ENCODE measurements around the gene COL20A1. TPM values are rescaled to one million over a fixed set of nuclear protein-coding genes. Genes with fewer than 3 reads are reported as not detected.

The COL20A1 gene
- total RNA-seq, 1 donor from 2014 or later = not detected

GRCh38 chr20:63292292-63292701, 689 bp upstream of the COL20A1 start:
- H3K4me3 ChIP-seq = no peak overlapping the region
- intact Hi-C loops (cut with micrococcal nuclease) = no loop called here
- H3K36me3 ChIP-seq = peaks cover 24% of the 10 kb centered on the region
- H3K4me1 ChIP-seq = peaks cover 9% of the 10 kb centered on the region
- no peak overlapping the region for H3K27ac ChIP-seq (replicated peaks)
- H3K9me3 ChIP-seq (replicated peaks) = no peaks in the 10 kb centered on the region
- H3K27me3 ChIP-seq (ENCODE audit: low read depth) = peaks cover 43% of the 10 kb centered on the region
- no peak for DNase-seq
- TF ChIP-seq, protein P1, sequence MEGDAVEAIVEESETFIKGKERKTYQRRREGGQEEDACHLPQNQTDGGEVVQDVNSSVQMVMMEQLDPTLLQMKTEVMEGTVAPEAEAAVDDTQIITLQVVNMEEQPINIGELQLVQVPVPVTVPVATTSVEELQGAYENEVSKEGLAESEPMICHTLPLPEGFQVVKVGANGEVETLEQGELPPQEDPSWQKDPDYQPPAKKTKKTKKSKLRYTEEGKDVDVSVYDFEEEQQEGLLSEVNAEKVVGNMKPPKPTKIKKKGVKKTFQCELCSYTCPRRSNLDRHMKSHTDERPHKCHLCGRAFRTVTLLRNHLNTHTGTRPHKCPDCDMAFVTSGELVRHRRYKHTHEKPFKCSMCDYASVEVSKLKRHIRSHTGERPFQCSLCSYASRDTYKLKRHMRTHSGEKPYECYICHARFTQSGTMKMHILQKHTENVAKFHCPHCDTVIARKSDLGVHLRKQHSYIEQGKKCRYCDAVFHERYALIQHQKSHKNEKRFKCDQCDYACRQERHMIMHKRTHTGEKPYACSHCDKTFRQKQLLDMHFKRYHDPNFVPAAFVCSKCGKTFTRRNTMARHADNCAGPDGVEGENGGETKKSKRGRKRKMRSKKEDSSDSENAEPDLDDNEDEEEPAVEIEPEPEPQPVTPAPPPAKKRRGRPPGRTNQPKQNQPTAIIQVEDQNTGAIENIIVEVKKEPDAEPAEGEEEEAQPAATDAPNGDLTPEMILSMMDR (IDR thresholded peaks at IDR 0.05; ENCODE audit: borderline replicate concordance) = no peak

GRCh38 chr20:63293456-63293855, 470 bp downstream of the COL20A1 start:
- Histone ChIP-seq H3K4me3 (no peak overlapping the region), H3K36me3 (peaks cover 13% of the 10 kb centered on the region), H3K4me1 (peaks cover 9% of the 10 kb centered on the region), H3K27ac (replicated peaks) (no peak overlapping the region), H3K9me3 (replicated peaks) (no peaks in the 10 kb centered on the region), H3K27me3 (ENCODE audit: low read depth) (peaks cover 55% of the 10 kb centered on the region)
- TF ChIP-seq, protein P1 (IDR thresholded peaks at IDR 0.05; ENCODE audit: borderline replicate concordance) = no peak
- intact Hi-C loops (cut with micrococcal nuclease) = no loop called here
- DNase-seq = no peak

GRCh38 chr20:63293871-63294535, 1.0 kb downstream of the COL20A1 start:
- intact Hi-C loops (cut with micrococcal nuclease) = no loop called here
- Histone ChIP-seq H3K36me3 (peaks cover 8% of the 10 kb centered on the region), H3K4me1 (peaks cover 9% of the 10 kb centered on the region), H3K27ac (replicated peaks) (no peak overlapping the region), H3K9me3 (replicated peaks) (no peaks in the 10 kb centered on the region), H3K27me3 (ENCODE audit: low read depth) (peaks cover 60% of the 10 kb centered on the region), H3K4me3 (no peak overlapping the region)
- TF ChIP-seq, protein P1 (IDR thresholded peaks at IDR 0.05; ENCODE audit: borderline replicate concordance) = no peak
- no peak for DNase-seq

GRCh38 chr20:63294536-63294900, 1.5 kb downstream of the COL20A1 start:
- intact Hi-C loops (cut with micrococcal nuclease) = no loop called here
- Histone ChIP-seq H3K36me3 (peaks cover 2% of the 10 kb centered on the region), H3K4me1 (peaks cover 9% of the 10 kb centered on the region), H3K9me3 (replicated peaks) (no peaks in the 10 kb centered on the region), H3K27ac (replicated peaks) (no peak overlapping the region), H3K4me3 (no peak overlapping the region), H3K27me3 (ENCODE audit: low read depth) (peaks cover 65% of the 10 kb centered on the region)
- no peak for DNase-seq
- TF ChIP-seq, protein P1 (IDR thresholded peaks at IDR 0.05; ENCODE audit: borderline replicate concordance) = no peak

DNA sequence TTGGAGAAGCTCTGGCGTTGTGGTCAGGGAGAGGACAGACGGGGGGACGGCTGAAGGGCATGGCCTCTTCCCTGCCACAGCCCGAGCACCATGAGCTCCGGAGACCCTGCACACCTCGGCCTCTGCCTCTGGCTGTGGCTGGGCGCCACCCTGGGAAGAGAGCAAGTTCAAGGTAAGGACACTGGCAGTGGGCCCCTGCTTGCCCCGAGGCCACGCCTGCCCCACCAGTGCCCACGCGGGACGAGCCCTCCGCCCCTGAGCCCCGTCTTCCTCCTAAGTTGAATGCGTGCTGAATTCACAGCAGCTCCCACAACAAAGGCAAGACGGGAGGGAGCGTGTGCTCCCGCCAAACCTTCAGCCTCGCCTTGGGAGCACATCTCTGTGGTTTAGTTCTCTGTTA, 2.0 kb downstream of the COL20A1 start:
- Histone ChIP-seq H3K4me1 (peaks cover 9% of the 10 kb centered on the region), H3K27me3 (ENCODE audit: low read depth) (peaks cover 70% of the 10 kb centered on the region), H3K9me3 (replicated peaks) (no peaks in the 10 kb centered on the region), H3K27ac (replicated peaks) (no peak overlapping the region), H3K36me3 (no peaks in the 10 kb centered on the region), H3K4me3 (no peak overlapping the region)
- intact Hi-C loops (cut with micrococcal nuclease) = no loop called here
- TF ChIP-seq, protein P1 (IDR thresholded peaks at IDR 0.05; ENCODE audit: borderline replicate concordance) = no peak
- DNase-seq = no peak
